Measurements from ENCODE around the gene STRA8.

STRA8 gene

GRCh38 chr7:135192914-135193536 lies 40.6 kb upstream of the STRA8 start:
- no peak overlapping the region for H3K9ac ChIP-seq (ENCODE audit: low read length)
- H3K79me2 ChIP-seq (ENCODE audit: insufficient read depth, low read length): no peaks in the 10 kb centered on the region
- no peak overlapping the region for H2AFZ ChIP-seq (ENCODE audit: low read length)
- H3K9me3 ChIP-seq (ENCODE audit: low read length): no peaks in the 10 kb centered on the region
- TF ChIP-seq EZH2 (IDR thresholded peaks at IDR 0.05; ENCODE audit: borderline replicate concordance, low read length): no peak
- TF ChIP-seq CTCF (IDR thresholded peaks at IDR 0.05; ENCODE audit: low read length): no peak
- H4K20me1 ChIP-seq (ENCODE audit: insufficient read depth, low read length): no peaks in the 10 kb centered on the region
- H3K9me2 ChIP-seq (ENCODE audit: low read depth, low read length): no peaks in the 10 kb centered on the region
- no peaks in the 10 kb centered on the region for H3F3A ChIP-seq (ENCODE audit: insufficient read depth, low read length)
- no peaks in the 10 kb centered on the region for H3K4me1 ChIP-seq (ENCODE audit: insufficient read depth, low read length, severe bottlenecking)
- no peak overlapping the region for H3K27ac ChIP-seq (ENCODE audit: low read depth, low read length, poor library complexity, severe bottlenecking)
- no peak overlapping the region for H3K4me2 ChIP-seq (ENCODE audit: low read length)
- no peak overlapping the region for H3K4me3 ChIP-seq (ENCODE audit: low read depth, low read length, poor library complexity, severe bottlenecking)
- H3K36me3 ChIP-seq (ENCODE audit: insufficient read depth, low read length): peaks cover 82% of the 10 kb centered on the region
- H3K27me3 ChIP-seq (ENCODE audit: insufficient read depth, low read length): no peaks in the 10 kb centered on the region

- Histone ChIP-seq H3K4me3 (ENCODE audit: low read depth, low read length, poor library complexity, severe bottlenecking) (no peak overlapping the region), H3K9ac (ENCODE audit: low read length) (no peak overlapping the region)
These were observed 40.0 kb upstream of the STRA8 start for GRCh38 chr7:135193615-135194081.

GRCh38 chr7:135194494-135195095 lies 39.0 kb upstream of the STRA8 start:
- H3F3A ChIP-seq (ENCODE audit: insufficient read depth, low read length): no peaks in the 10 kb centered on the region

More at GRCh38 chr7:135193615-135194081, 40.0 kb upstream of the STRA8 start:
- Histone ChIP-seq H2AFZ (ENCODE audit: low read length) (no peak overlapping the region), H4K20me1 (ENCODE audit: insufficient read depth, low read length) (no peaks in the 10 kb centered on the region), H3K4me1 (ENCODE audit: insufficient read depth, low read length, severe bottlenecking) (no peaks in the 10 kb centered on the region), H3K27me3 (ENCODE audit: insufficient read depth, low read length) (no peaks in the 10 kb centered on the region), H3F3A (ENCODE audit: insufficient read depth, low read length) (no peaks in the 10 kb centered on the region), H3K27ac (ENCODE audit: low read depth, low read length, poor library complexity, severe bottlenecking) (no peak overlapping the region), H3K4me2 (ENCODE audit: low read length) (no peak overlapping the region), H3K36me3 (ENCODE audit: insufficient read depth, low read length) (peaks cover 82% of the 10 kb centered on the region), H3K79me2 (ENCODE audit: insufficient read depth, low read length) (no peaks in the 10 kb centered on the region), H3K9me2 (ENCODE audit: low read depth, low read length) (no peaks in the 10 kb centered on the region), H3K9me3 (ENCODE audit: low read length) (no peaks in the 10 kb centered on the region)
- TF ChIP-seq CTCF (IDR thresholded peaks at IDR 0.05; ENCODE audit: low read length) (no peak), EZH2 (IDR thresholded peaks at IDR 0.05; ENCODE audit: borderline replicate concordance, low read length) (no peak)

More at GRCh38 chr7:135194494-135195095, 39.0 kb upstream of the STRA8 start:
- Histone ChIP-seq H3K27me3 (ENCODE audit: insufficient read depth, low read length) (no peaks in the 10 kb centered on the region), H3K9me2 (ENCODE audit: low read depth, low read length) (no peaks in the 10 kb centered on the region), H3K79me2 (ENCODE audit: insufficient read depth, low read length) (no peaks in the 10 kb centered on the region), H2AFZ (ENCODE audit: low read length) (no peak overlapping the region), H3K36me3 (ENCODE audit: insufficient read depth, low read length) (peaks cover 82% of the 10 kb centered on the region), H3K4me1 (ENCODE audit: insufficient read depth, low read length, severe bottlenecking) (no peaks in the 10 kb centered on the region), H4K20me1 (ENCODE audit: insufficient read depth, low read length) (no peaks in the 10 kb centered on the region), H3K9me3 (ENCODE audit: low read length) (no peaks in the 10 kb centered on the region), H3K9ac (ENCODE audit: low read length) (no peak overlapping the region), H3K4me2 (ENCODE audit: low read length) (no peak overlapping the region), H3K4me3 (ENCODE audit: low read depth, low read length, poor library complexity, severe bottlenecking) (no peak overlapping the region), H3K27ac (ENCODE audit: low read depth, low read length, poor library complexity, severe bottlenecking) (no peak overlapping the region)
- TF ChIP-seq EZH2 (IDR thresholded peaks at IDR 0.05; ENCODE audit: borderline replicate concordance, low read length) (no peak), CTCF (IDR thresholded peaks at IDR 0.05; ENCODE audit: low read length) (no peak)

Measured in OCI-LY1 (cell line).